Esophagus mucosa (tissue), 1 donor: ENCODE data around the gene CTDNEP1. TPM values are rescaled to one million over a fixed set of nuclear protein-coding genes. Genes with fewer than 3 reads are reported as not detected.

Experiments used
- ATAC-seq: fragments of 200-7000 bp; cut with Tn5 transposase; one replicate; pipeline ENCODE4 v1.9.1; 2020
- total RNA-seq: library from RNA; stranded (reverse); gene quantifications from one replicate; pipeline ENCODE4 v1.2.4, GENCODE V29; 2023
- donor health status: DM: yes; HTN: yes; CAD: no.

The CTDNEP1 gene
- 87.6 TPM for total RNA-seq

GRCh38 chr17:7251661-7252175 is at the start of gene CTDNEP1:
TSS of gene CTDNEP1 (minus strand) at chr17:7251734. CDS start at chr17:7251296, 438 bp downstream.
- peak; percentile 88 for ATAC-seq

DNA sequence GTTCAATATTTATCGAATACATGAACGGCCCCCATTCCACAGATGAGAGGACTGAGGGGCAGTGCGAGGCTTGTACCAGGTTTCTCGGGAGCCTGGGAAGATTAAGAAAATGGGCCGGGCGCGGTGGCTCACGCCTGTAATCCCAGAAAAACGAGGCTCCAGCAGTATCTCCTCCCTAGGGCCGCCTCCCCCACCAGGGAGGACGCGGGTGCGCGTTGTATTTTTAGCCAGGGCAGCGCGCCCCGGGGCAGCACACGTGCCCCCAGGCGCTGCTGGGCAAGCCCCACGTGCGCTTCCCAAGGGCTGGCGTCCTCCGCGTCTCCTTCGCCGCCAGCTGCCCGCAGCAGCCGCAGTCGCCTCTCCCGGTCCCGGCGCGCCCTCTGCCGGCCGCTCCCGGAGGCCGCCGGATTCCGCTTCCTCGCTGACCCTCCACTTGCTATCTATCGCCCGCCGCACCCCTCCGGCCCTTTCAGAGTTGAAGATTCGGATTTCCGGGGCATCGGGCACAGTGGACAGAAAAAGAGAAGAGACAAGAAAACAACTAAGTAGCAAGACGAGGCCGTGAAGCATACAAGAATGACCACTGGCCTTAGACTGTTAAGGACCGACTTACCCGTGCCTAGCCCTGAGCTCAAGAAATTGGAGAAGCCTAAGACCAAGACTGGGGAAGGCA is 44.8 kb upstream of the CTDNEP1 start:
- ATAC-seq = peak; percentile 39

DNA sequence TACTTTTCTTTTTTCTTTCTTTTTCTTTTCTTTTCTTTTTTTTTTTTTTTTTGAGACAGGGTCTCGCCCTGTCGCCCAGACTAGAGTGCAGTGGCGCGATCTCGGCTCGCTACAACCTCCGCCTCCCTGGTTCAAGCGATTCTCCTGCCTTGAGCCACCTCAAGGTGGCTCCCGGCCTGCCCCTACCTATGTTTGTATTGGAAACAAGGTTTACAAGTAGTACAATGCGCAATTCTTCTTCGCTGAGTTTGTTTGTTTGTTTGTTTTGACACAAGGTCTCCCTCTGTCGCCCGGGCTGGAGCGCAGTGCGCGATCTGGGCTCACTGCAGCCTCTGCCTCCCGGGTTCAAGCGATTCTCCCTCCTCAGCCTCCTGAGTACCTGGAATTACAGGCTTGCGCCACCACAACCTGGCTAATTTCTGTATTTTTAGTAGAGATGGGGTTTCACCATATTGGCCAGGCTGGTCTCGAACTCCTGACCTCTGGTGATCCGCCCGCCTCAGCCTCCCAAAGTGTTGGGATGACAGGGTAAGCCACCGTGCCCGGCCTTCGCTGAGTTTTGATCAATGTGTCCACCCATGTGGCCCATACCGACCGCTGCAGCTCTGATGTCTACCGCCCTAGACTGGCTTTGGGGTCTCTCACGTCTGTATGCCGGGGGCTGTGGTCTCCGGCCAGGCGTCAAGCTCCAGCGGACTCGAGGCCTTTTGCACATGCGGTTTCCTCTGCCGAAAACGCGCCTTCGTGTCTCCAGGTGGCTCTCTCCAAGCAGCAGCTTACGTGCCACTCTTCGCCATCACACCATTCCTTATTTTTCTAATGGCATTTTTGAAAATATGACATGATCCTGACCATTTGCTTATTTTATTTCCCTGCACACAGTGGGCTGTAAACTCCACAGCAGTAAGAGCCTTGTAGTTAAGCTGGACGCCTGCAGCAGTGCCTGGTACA is 44.0 kb upstream of the CTDNEP1 start:
- no peak for ATAC-seq

DNA sequence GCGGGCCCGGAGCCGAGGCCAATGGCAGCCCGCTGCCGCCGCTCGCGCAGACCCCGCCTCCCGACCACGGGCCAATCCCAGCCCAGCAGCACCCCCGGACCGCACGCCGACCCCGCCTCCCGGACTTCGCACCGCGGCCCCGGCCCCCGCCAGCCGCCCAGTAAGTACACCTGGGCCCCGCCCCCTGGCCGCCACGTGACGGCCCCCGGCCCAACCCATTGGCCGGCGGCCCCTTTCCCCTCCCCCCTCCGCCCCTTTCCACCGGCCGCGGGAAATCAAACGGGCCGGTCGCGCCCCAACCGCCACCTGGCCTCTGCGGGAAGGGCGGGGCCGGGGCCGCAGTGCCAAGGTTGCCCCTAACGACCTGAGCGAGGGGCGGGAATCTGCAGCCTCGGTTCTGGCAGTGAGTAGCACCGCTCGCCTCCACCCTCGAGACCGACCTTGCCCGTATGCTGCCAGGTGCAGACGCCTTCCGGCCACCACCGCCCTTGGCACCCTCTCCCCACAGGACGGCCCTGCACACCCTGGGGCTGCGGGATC is 43.1 kb upstream of the CTDNEP1 start, which contains the start of gene YBX2:
TSS of gene YBX2 (minus strand) at position 26 of the 540 bp plus-strand sequence. CDS start 139 bp downstream, outside the sequence.
- ATAC-seq = peak; percentile 53

DNA sequence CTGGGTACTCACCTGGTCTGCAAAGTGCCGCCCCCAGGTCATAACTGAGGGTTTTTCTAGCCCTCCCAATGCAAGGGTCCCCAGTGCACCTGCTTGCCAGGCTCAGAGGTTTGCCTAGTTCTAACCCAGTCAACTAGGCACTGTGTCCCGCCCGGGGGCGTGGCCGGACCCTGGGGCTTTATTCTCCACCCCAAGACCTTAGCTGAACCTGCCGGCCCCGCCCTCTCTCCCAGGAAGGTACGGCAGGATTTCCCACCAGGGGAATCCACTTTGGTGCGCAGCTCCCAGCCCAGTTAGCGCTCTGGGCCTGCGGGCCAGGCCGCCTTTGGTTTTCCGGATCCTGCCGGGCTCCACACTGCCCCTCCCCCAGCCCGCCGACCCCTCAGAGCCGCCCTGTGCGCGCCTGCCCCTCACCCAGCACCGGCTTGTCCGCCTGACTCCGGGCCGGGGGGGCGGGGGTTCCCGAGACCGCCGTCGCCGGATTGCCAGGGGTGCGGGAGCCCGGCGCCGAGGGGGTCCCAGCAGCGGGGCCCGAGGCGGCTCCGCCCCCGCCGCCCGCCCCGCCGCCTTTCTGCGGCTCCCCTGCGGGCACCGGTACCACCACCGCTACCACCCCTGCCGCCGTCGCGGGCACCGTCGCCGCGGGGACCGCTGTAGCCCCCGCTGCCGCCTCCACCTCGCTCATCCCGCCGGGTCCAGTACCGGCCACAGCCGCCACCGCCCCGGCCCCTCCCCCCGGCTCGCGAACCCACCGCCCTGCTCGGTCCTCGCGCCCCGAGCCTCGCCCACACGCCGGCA is 42.5 kb upstream of the CTDNEP1 start:
- ATAC-seq = peak; percentile 65

DNA sequence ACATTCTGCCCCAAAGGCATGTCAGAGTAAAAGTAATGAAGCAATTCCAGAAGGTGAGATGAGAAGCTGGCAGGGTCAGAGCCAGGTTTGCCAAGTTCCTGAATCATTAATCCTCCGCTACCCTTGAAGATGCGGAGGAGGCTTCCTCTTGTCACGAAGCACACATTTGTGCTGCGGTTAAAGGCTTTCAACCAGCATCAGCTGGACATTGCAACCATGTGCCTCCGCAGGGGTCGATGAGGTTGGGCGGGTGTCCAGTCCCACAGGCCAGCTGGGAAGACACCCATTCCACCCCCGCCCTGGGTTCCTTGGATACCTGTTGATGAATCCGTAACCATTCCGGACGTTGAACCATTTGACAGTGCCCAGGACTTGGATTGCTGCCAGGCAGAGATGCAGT is 41.6 kb upstream of the CTDNEP1 start:
- peak; percentile 5 for ATAC-seq

DNA sequence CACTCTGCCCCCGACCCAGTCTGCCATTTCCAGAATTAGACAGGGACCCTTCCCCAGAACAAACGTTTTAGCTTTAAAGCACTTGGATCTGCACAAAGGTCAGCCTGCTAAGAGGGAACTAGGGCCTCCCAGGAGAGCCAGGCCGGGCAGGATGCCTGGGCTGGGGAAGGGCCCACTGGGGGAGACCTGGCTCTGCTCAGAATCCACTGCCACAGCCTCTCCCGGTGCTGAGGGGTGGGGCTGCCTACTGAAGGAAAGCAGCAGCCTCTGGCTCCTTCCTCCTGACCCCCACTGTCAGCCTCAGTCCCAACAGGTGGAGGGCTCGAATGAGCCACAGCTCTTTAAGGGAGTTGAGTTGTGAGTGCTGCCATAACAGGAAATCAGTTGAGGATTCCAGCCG is 41.2 kb upstream of the CTDNEP1 start:
- peak; percentile 3 for ATAC-seq

DNA sequence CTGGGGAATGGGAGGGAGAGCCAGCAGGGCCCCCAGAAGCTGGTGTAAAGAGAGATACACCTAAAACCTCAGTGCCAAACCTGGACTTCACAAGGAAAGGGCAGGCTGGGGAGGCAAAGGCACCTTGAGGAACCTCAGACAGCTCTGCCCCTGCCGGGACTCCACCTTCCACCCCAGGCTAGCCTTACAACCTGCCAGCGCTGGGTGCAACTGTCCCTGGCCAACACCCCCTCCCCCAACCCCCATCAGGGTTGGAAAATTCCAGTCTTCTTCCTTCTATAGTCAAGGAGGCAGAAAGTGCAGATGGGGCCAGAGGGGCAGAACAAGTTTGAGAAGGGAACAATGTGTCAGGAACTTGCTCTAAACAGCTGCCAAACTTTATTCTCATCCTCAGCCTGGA is 40.7 kb upstream of the CTDNEP1 start:
- no peak for ATAC-seq

GRCh38 chr17:7290685-7291084 is 39.2 kb upstream of the CTDNEP1 start:
- no peak for ATAC-seq

DNA sequence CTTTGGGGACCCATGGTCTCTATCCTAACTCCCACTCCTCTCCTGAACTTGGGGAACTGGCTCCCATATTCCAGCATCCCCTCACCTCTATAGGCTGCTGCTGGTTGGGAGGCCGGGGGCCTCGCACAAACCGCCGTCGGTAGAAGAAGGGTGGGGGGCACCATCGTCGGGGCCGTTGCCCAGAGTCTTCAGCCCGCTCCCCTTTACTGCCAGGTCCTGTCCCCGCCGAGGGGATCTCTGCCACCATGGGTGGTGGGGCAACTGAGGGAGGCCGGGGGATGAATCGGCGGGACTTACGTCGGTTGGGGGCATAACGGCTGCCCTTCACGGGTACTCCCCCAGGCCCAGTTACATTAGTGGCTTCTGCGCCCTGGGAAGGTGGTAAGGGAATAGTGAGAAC is 38.6 kb upstream of the CTDNEP1 start:
- no peak for ATAC-seq

DNA sequence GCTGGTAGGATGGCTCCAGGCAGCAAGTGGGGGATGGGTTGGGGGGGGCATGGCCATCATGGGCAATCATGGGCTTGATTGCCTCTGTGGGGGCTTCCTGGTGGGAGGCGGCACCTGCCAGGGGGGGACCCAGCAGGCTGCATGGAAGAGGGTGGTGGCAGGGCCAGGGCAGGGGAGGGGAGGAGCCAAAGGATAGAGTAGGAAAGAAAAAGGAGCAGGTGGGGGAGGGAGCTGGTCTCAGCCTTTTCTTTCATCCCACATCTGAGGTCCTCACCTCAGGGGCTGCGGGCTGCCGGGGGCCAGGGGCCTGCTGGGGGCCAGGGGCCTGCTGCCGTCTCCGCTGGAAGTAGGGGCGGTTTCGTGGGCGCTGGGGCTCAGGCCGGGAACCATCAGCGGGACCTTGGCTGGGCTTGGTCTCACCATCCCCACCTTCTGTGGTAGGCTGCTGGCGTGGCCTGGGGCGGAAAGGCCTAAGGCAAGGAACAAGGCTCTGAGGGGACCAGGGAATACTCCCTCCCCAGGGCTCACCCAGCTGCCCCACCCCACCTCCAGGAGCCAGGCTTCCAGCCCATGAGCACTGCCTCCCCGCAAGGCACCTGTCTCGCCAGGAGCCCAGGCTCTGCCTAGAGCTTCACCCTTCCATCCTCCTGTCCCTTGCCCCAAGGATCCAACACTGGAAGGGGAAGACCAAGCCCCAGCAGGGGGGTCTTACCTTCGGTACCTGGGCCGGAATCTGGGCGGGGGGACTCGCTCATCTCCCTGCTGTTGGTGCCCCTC is 37.9 kb upstream of the CTDNEP1 start:
- ATAC-seq = no peak

DNA sequence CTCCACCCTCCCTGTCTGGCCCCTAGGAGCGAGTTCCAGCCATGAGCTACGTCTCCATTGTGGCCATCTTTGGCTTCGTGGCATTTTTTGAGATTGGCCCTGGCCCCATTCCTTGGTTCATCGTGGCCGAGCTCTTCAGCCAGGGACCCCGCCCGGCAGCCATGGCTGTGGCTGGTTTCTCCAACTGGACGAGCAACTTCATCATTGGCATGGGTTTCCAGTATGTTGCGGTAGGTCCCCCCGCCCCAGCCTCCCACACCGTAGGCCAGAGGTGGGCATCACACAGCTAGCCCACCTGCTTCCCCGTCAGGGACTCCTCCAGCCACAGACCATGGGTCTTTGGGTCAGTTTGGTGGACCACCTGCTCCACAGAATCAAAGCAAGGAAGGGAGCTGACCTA is 34.1 kb upstream of the CTDNEP1 start:
- no peak for ATAC-seq

GRCh38 chr17:7284911-7285310 is 33.4 kb upstream of the CTDNEP1 start:
- ATAC-seq = no peak

DNA sequence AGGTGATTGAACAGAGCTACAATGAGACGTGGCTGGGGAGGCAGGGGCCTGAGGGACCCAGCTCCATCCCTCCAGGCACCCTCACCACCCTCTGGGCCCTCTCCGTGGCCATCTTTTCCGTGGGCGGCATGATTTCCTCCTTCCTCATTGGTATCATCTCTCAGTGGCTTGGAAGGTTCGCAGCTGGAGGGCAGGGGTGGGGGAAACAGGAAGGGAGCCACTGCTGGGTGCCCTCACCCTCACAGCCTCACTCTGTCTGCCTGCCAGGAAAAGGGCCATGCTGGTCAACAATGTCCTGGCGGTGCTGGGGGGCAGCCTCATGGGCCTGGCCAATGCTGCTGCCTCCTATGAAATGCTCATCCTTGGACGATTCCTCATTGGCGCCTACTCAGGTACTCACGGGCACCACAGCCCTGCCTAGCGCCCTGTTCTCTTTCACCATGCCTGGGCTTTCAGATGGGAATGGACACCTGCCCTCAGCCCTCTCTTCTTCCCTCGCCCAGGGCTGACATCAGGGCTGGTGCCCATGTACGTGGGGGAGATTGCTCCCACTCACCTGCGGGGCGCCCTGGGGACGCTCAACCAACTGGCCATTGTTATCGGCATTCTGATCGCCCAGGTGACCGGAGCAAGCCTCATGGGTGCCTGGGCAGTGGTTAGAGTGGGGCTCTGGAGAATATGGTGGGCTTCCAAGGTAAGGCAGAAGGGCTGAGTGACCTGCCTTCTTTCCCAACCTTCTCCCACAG is 32.1 kb upstream of the CTDNEP1 start:
- no peak for ATAC-seq

DNA sequence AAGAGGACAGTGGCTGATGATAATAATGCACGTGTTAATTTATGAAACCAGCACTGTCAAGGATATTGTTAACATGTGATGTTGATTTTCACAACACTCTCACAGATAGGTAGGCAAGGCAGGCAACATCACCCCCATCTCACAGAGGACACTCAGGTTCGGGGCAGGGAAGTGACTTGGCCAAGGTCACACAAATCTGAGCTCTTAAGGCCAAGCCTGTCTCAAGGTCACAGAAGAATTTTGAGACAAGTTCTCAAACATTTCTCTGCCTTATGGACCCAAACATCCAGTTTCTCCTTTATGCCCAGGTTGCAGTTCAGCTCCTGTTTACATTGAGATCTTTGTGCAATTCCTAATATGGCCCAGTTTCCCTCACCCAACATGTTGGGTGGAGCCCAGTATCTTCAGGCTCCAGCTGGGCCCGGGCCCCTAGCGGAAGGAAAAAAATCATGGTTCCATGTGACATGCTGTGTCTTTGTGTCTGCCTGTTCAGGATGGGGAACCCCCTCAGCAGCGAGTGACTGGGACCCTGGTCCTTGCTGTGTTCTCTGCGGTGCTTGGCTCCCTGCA is 31.3 kb upstream of the CTDNEP1 start:
- no peak for ATAC-seq

- ATAC-seq = no peak
Observed at GRCh38 chr17:7281953-7282751, 30.6 kb upstream of the CTDNEP1 start.

- peak; percentile 87 for ATAC-seq
Observed at GRCh38 chr17:7281074-7281952, 29.8 kb upstream of the CTDNEP1 start, which contains the start of gene SLC2A4. TSS of gene SLC2A4 (plus strand) at chr17:7281718. CDS start at chr17:7281935, 217 bp downstream.

DNA sequence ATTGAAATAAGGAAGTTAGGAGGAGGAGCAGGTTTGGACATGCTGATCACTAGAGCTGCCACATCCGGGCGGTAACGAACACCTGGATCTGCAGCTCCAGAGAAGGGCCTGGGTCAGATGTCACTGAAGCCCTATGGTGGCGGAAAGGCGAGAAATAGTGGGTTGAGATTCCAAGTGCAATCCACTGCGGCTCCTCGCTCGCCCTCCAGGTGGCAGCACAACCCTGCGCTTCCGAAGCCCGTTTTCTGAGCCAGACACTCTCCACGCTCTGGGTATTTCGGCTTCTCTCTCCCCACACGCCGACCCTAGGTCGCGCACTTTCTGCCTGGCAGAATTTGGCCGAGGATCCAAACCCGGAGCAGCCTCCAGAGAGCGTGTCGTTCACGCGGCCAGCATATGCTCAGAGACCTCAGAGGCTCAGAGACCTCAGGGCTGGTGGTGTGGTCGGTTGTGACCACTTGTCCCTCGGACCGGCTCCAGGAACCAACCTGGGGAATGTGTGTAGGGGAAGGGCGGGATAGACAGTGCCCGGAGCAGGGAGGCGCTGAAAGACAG is 29.1 kb upstream of the CTDNEP1 start:
- ATAC-seq = peak; percentile 83
